ENCODE data around the gene PRXL2B. TPM values are rescaled to one million over a fixed set of nuclear protein-coding genes. Genes with fewer than 3 reads are reported as not detected.

The PRXL2B gene
- 10 to 100 TPM in 1 of 2 donors, 1 to 10 TPM in 1; 4.6 to 10.2 TPM for total RNA-seq
- 10 to 100 TPM in 1 of 2 donors, 1 to 10 TPM in 1; 6.0 to 10.2 TPM for polyA plus RNA-seq

- Histone ChIP-seq H3K27ac (ENCODE audit: low read depth in 1 of 2, low read length in 2 of 2) (peak within 1 kb of the TSS; percentile 94 to 98), H3K9ac (ENCODE audit: low read depth in 1 of 2, low read length in 2 of 2) (peak within 1 kb of the TSS; percentile 6 to 86), H3K36me3 (ENCODE audit: control insufficient read depth in 4 of 4, insufficient read depth in 3 of 4, low read depth in 1 of 4, low read length in 3 of 4) (peaks cover 0 to 2% (median 0%) of the 10 kb centered on the region in 4 donors), H3K4me1 (ENCODE audit: control insufficient read depth in 4 of 4, insufficient read depth in 4 of 4, low read length in 3 of 4) (peaks cover 8 to 19% (median 10%) of the 10 kb centered on the region in 4 donors), H3K27me3 (ENCODE audit: control insufficient read depth in 4 of 4, insufficient read depth in 4 of 4, low read length in 3 of 4) (no peaks in the 10 kb centered on the region), H3K4me3 (ENCODE audit: low read depth in 1 of 3, low read length in 3 of 3) (peak within 1 kb of the TSS; percentile 73 to 92 (median 75)), H3K9me3 (ENCODE audit: control insufficient read depth in 4 of 4, low read length in 3 of 4) (no peaks in the 10 kb centered on the region)
- peak; percentile 99 for DNase-seq (ENCODE audit: low spot score)
- 1% methylated on average over 107 of the region's 107 CpGs for WGBS
- peak; percentile 92 for TF ChIP-seq YY1 (IDR thresholded peaks at IDR 0.05)
- TF ChIP-seq MAX (IDR thresholded peaks at IDR 0.05): no peak
- peak; percentile 8 for TF ChIP-seq CTCF (IDR thresholded peaks at IDR 0.05; ENCODE audit: low read depth, low read length, missing input control)
- no peak for TF ChIP-seq NR2F2 (IDR thresholded peaks at IDR 0.05)
- peak in 1 of 2 donors; percentile 69 for TF ChIP-seq EGR1 (IDR thresholded peaks at IDR 0.05; ENCODE audit: low read depth in 2 of 2)
- TF ChIP-seq REST (IDR thresholded peaks at IDR 0.05): peak; percentile 91
- no peak for TF ChIP-seq ATF3 (IDR thresholded peaks at IDR 0.05)
- TF ChIP-seq HNF4A (conservative IDR thresholded peaks at IDR 0.05): peak; percentile 44 to 46
- peak; percentile 83 for TF ChIP-seq SP1 (IDR thresholded peaks at IDR 0.05)
- TF ChIP-seq HNF4G (IDR thresholded peaks at IDR 0.05): peak; percentile 9
- TF ChIP-seq ZBTB33 (IDR thresholded peaks at IDR 0.05): no peak
- peak in 1 of 2 donors; percentile 45 for TF ChIP-seq RAD21 (IDR thresholded peaks at IDR 0.05)
- TF ChIP-seq GABPA (IDR thresholded peaks at IDR 0.05 in 1 of 2, conservative IDR thresholded peaks at IDR 0.05 in 1 of 2): peak in 1 of 2 donors; percentile 62
- TF ChIP-seq JUND (IDR thresholded peaks at IDR 0.05): no peak
- TF ChIP-seq FOXA1 (IDR thresholded peaks at IDR 0.05): peak; percentile 45
- peak; percentile 25 for TF ChIP-seq FOXA2 (IDR thresholded peaks at IDR 0.05)
- TF ChIP-seq TAF1 (conservative IDR thresholded peaks at IDR 0.05): no peak
- TF ChIP-seq RXRA (IDR thresholded peaks at IDR 0.05): peak in 1 of 2 donors; percentile 34
These were observed at the start of gene PRXL2B for GRCh38 chr1:2586154-2587070. Gene PRXL2B, plus strand, starts transcription at chr1:2586777. Its CDS starts 109 bp downstream, at chr1:2586886.
